K562 (cell line): ENCODE measurements around the gene ACTL7B. TPM values are rescaled to one million over a fixed set of nuclear protein-coding genes. Genes with fewer than 3 reads are reported as not detected.

Experiments
- CHD1 ChIP-seq: fragments of 200-600 bp; sonication (generic); IDR thresholded peaks from one replicate; pipeline ENCODE4 v1.6.1; 2012; ENCODE audit warnings: mild to moderate bottlenecking, moderate library complexity, low read length, inconsistent platforms
- CREB1 ChIP-seq, 2 experiments: sonication (generic) in 1 of 2; formaldehyde crosslinking in 1 of 2; IDR thresholded peaks; 2 replicates each; pipeline versions ENCODE4 v1.6.1 to v1.8.0; 2012 to 2022; ENCODE audit warnings: inconsistent platforms in 1 of 2, mild to moderate bottlenecking in 1 of 2, missing genetic modification reagents in 1 of 2, moderate library complexity in 1 of 2
- EP300 ChIP-seq: IDR thresholded peaks from 2 replicates; pipeline ENCODE4 v1.6.1; 2012; ENCODE audit warnings: low read length, improper control_type of control experiment
- GATAD2A ChIP-seq: fragments of 450-650 bp; IDR thresholded peaks from 2 replicates; pipeline ENCODE4 v1.6.1; 2017
- GTF2F1 ChIP-seq: IDR thresholded peaks from 2 replicates; pipeline ENCODE4 v1.6.1; 2011; ENCODE audit warnings: low read depth, low read length, improper control_type of control experiment
- JUND ChIP-seq, 2 experiments: IDR thresholded peaks; 2 replicates in 1 of 2; 3 replicates in 1 of 2; pipeline ENCODE4 v1.6.1; 2011; ENCODE audit warnings: borderline replicate concordance in 2 of 2, low read depth in 2 of 2, low read length in 2 of 2, improper control_type of control experiment in 1 of 2, missing biosample characterization in 1 of 2, missing genetic modification characterization in 1 of 2, missing genetic modification reagents in 1 of 2
- KHSRP ChIP-seq: fragments of 450-650 bp; IDR thresholded peaks from 2 replicates; pipeline ENCODE4 v1.6.1; 2017
- MEIS2 ChIP-seq: fragments of 450-650 bp; IDR thresholded peaks from 2 replicates; pipeline ENCODE4 v1.6.1; 2014; ENCODE audit warnings: mild to moderate bottlenecking; ENCODE audit not compliant: partially characterized antibody
- MYC ChIP-seq, 2 experiments: fragments of 250-450 bp in 1 of 2; sonication (Bioruptor Pico) in 1 of 2; IDR thresholded peaks; 2 replicates each; pipeline versions ENCODE4 v1.5.1 to v1.6.1; 2012 to 2021; ENCODE audit warnings: low read depth in 2 of 2, borderline replicate concordance in 1 of 2, improper control_type of control experiment in 1 of 2, low read length in 1 of 2, mild to moderate bottlenecking in 1 of 2, moderate library complexity in 1 of 2
- NCOA1 ChIP-seq: fragments of 450-650 bp; IDR thresholded peaks from 2 replicates; pipeline ENCODE4 v1.6.1; 2016; ENCODE audit warnings: low read depth
- NFIC ChIP-seq: fragments of 450-650 bp; IDR thresholded peaks from 2 replicates; pipeline ENCODE4 v1.6.1; 2017; ENCODE audit warnings: mild to moderate bottlenecking, inconsistent platforms
- SMARCC2 ChIP-seq: fragments of 450-650 bp; IDR thresholded peaks from 2 replicates; pipeline ENCODE4 v1.6.1; 2017; ENCODE audit warnings: antibody characterized with exemption, moderate library complexity, mild to moderate bottlenecking, low read depth
- TOE1 ChIP-seq, 2 experiments: fragments of 450-650 bp in 1 of 2; sonication (generic) in 1 of 2; formaldehyde crosslinking in 1 of 2; IDR thresholded peaks; 2 replicates each; pipeline versions ENCODE4 v1.7.1 to v1.8.0; 2016 to 2022; ENCODE audit warnings: borderline replicate concordance in 2 of 2, mild to moderate bottlenecking in 2 of 2, antibody characterized with exemption in 1 of 2, inconsistent platforms in 1 of 2, low read depth in 1 of 2, missing genetic modification reagents in 1 of 2, moderate library complexity in 1 of 2
- ZBTB11 ChIP-seq, 3 experiments: fragments of 200-800 bp in 1 of 3; fragments of 250-450 bp in 1 of 3; fragments of 450-650 bp in 1 of 3; sonication (Bioruptor Pico) in 1 of 3; sonication (Bioruptor generic) in 1 of 3; formaldehyde crosslinking in 1 of 3; IDR thresholded peaks; 2 replicates each; pipeline versions ENCODE4 v1.6.1 to v1.8.0; 2016 to 2022; ENCODE audit warnings: mild to moderate bottlenecking in 2 of 3, missing genetic modification characterization in 2 of 3, missing compliant biosample characterization in 1 of 3, moderate library complexity in 1 of 3
- ZKSCAN3 ChIP-seq: fragments of 250-450 bp; sonication (Bioruptor Pico); IDR thresholded peaks from 2 replicates; pipeline ENCODE4 v1.4.0; 2020
- ZNF197 ChIP-seq: fragments of 200-800 bp; sonication (Bioruptor generic); IDR thresholded peaks from 2 replicates; pipeline ENCODE4 v1.6.1; 2016; ENCODE audit warnings: low read depth, missing genetic modification characterization, missing compliant biosample characterization
- ZNF79 ChIP-seq: fragments of 250-450 bp; sonication (Bioruptor Pico); IDR thresholded peaks from 2 replicates; pipeline ENCODE4 v1.4.0; 2020; ENCODE audit warnings: low read depth, mild to moderate bottlenecking, moderate library complexity
- polyA plus RNA-seq, 8 experiments: library from polyadenylated mRNA; depleted of rRNA in 4 of 8; stranded (reverse) in 5 of 8; unstranded in 3 of 8; fragments of >200 nt; fragmentation: Nextera tagmentation in 2 of 8; fragmentation: Illumina TruSeq in 1 of 8; extraction: Ambion mirVana in 2 of 8; extraction: Trizol in 1 of 8; gene quantifications; 2 replicates each; pipeline versions ENCODE4 v1.2.1 to v1.2.3, GENCODE V29; 2011 to 2014; ENCODE audit warnings: inconsistent platforms in 1 of 8, missing spikeins in 1 of 8
- total RNA-seq, 7 experiments: library from RNA; depleted of rRNA in 6 of 7; stranded (reverse); fragments of >200 nt in 6 of 7; fragmentation: Illumina TruSeq in 2 of 7; extraction: Trizol in 2 of 7; gene quantifications; 2 replicates each; pipeline versions ENCODE4 v1.2.1 to v1.2.3, GENCODE V29; 2011 to 2021; ENCODE audit warnings: low replicate concordance in 1 of 7
- TF ChIP-seq, protein P1 (sequence below): fragments of 250-450 bp; sonication (Bioruptor Pico); IDR thresholded peaks from 2 replicates; pipeline ENCODE4 v1.4.0; 2020; ENCODE audit warnings: mild to moderate bottlenecking, moderate library complexity
- TF ChIP-seq, protein P2 (sequence below), 3 experiments: fragments of 200-800 bp in 1 of 3; sonication (Bioruptor generic) in 1 of 3; sonication (generic) in 1 of 3; formaldehyde crosslinking in 1 of 3; IDR thresholded peaks; 2 replicates each; pipeline versions ENCODE4 v1.6.1 to v1.8.0; 2016 to 2022; ENCODE audit warnings: mild to moderate bottlenecking in 2 of 3, missing compliant biosample characterization in 2 of 3, missing genetic modification characterization in 2 of 3, missing genetic modification reagents in 1 of 3

The ACTL7B gene
- total and polyA plus RNA-seq, 9 of the 15 experiments (the other 6 are each of a cell fraction or from before 2014, with no cell fraction given), result not detected

DNA sequence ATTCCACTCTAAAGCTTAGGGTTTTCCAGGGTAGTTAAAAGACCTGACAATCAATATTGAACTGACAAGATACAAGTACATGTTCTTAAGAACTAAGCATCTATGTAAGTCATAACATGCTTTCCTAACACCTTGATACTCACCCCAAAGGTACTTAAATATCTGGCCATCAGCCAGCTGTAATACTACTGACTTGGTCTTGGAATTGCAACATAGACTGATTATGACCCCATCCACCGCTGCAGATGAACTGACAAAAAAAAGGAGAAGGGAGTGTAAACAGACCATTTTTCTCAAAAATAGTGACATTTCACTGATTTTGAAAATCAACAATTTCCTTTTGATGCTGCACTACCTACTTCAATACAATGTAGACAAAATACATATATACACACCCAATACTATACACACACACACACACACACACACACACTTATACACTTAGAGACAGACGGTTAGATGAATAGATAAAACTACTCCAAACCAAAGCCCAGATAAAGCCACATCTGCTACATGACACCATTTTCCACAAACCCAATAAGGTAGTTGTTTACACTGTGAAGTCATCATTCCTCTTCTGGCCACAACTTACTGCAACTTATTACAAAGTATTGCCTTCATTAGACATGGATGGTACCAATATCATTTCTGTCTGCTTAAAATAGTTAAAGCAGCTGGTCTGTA is 47.8 kb upstream of the ACTL7B start (continued):
- TF ChIP-seq ZBTB11 (CRISPR knock-in tag; IDR thresholded peaks at IDR 0.05) (no peak), GATAD2A (no peak), SMARCC2 (peak; percentile 90; the same call in 1 of the 2 replicates), CREB1 (IDR thresholded peaks at IDR 0.05) (no peak), CREB1 (CRISPR knock-in tag; IDR thresholded peaks at IDR 0.05) (0 out of 2 replicates have a peak, but pooled peaks have one; percentile 30), TOE1 (IDR thresholded peaks at IDR 0.05; ENCODE audit: borderline replicate concordance) (0 out of 2 replicates have a peak, but pooled peaks have one; percentile 39), TOE1 (CRISPR knock-in tag; IDR thresholded peaks at IDR 0.05; ENCODE audit: borderline replicate concordance, low read depth) (no peak), EP300 (peak; percentile 89), ZNF79 (no peak), ZNF197 (CRISPR knock-in tag) (peak; percentile 69; the same call in 1 of the 2 replicates), MYC (IDR thresholded peaks at IDR 0.05; ENCODE audit: low read depth, low read length) (0 out of 2 replicates have a peak, but pooled peaks have one; percentile 39), MYC (CRISPR knock-in tag; IDR thresholded peaks at IDR 0.05; ENCODE audit: borderline replicate concordance, low read depth) (no peak), CHD1 (no peak), JUND (IDR thresholded peaks at IDR 0.05; ENCODE audit: borderline replicate concordance, low read depth, low read length) (peak; percentile 89), JUND (tag; IDR thresholded peaks at IDR 0.05; ENCODE audit: borderline replicate concordance, low read depth, low read length) (peak; percentile 94), NFIC (0 out of 2 replicates have a peak, but pooled peaks have one; percentile 14), MEIS2 (peak; percentile 1), NCOA1 (peak; percentile 72; the same call in 1 of the 2 replicates), KHSRP (no peak; the same call in 1 of the 2 replicates), GTF2F1 (no peak), ZKSCAN3 (CRISPR knock-in tag) (no peak)
- TF ChIP-seq, protein P1, sequence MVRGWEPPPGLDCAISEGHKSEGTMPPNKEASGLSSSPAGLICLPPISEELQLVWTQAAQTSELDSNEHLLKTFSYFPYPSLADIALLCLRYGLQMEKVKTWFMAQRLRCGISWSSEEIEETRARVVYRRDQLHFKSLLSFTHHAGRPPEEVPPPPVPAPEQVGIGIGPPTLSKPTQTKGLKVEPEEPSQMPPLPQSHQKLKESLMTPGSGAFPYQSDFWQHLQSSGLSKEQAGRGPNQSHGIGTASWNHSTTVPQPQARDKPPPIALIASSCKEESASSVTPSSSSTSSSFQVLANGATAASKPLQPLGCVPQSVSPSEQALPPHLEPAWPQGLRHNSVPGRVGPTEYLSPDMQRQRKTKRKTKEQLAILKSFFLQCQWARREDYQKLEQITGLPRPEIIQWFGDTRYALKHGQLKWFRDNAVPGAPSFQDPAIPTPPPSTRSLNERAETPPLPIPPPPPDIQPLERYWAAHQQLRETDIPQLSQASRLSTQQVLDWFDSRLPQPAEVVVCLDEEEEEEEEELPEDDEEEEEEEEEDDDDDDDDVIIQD, result no peak
- TF ChIP-seq, protein P2, sequence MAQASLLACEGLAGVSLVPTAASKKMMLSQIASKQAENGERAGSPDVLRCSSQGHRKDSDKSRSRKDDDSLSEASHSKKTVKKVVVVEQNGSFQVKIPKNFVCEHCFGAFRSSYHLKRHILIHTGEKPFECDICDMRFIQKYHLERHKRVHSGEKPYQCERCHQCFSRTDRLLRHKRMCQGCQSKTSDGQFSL (CRISPR knock-in tag; IDR thresholded peaks at IDR 0.05), result no peak
- TF ChIP-seq, protein P2 (tag; IDR thresholded peaks at IDR 0.05), result no peak
